ENCODE data around the gene POU3F1. TPM values are rescaled to one million over a fixed set of nuclear protein-coding genes. Genes with fewer than 3 reads are reported as not detected.
A peak's percentile ranks its signal among the peaks of the same experiment; 100 is the strongest.

Gene POU3F1
- total RNA-seq, 1 experiment from 2014 or later: 5.8 TPM

DNA sequence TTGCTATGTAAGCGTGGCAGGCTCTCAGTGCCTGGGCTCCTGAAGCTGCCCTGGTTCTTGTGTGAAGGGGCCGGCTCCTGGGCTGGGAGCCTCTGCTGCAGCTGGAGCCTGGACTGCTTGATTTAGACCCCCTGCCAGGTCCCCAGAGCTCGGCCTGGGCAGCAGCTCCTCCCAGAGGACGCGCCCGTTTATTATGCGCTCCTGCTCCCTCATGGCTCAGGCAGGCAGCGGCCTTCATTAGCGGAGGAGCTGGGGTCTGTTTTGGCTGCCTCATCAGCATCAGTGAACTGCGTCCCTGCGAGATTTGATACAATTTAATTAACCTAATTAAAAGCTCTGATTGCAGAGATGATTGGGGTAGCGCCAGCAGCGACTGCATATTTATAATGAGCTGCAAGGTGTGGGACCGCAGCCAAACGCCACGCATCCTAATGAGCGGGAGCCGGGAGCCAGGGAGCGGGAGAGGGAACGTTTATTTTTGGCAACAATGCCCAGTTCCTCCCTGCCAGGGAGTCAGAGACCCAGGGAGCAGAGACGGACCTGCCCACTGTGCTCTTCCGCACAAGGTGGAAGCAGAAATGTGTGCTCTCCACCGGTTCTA is 17.4 kb downstream of the POU3F1 start:
- H3K4me3 Mint-ChIP-seq: peak overlapping the region; percentile 10 to 59; a peak in 2 of 5 replicates
- peaks cover 35 to 51% of the 10 kb centered on the region in 2 experiments for H3K4me1 Mint-ChIP-seq
- TF ChIP-seq, protein P1, sequence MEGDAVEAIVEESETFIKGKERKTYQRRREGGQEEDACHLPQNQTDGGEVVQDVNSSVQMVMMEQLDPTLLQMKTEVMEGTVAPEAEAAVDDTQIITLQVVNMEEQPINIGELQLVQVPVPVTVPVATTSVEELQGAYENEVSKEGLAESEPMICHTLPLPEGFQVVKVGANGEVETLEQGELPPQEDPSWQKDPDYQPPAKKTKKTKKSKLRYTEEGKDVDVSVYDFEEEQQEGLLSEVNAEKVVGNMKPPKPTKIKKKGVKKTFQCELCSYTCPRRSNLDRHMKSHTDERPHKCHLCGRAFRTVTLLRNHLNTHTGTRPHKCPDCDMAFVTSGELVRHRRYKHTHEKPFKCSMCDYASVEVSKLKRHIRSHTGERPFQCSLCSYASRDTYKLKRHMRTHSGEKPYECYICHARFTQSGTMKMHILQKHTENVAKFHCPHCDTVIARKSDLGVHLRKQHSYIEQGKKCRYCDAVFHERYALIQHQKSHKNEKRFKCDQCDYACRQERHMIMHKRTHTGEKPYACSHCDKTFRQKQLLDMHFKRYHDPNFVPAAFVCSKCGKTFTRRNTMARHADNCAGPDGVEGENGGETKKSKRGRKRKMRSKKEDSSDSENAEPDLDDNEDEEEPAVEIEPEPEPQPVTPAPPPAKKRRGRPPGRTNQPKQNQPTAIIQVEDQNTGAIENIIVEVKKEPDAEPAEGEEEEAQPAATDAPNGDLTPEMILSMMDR (conservative IDR thresholded peaks at IDR 0.05): peak; percentile 33; the same call in 2 of the 3 replicates

More for the DNA sequence above, 17.4 kb downstream of the POU3F1 start:
- Histone ChIP-seq H3K27me3 (ENCODE audit: insufficient read depth, low read length) (no peaks in the 10 kb centered on the region), H3K14ac (ENCODE audit: insufficient read depth, low read length) (no peak overlapping the region), H3K79me1 (ENCODE audit: insufficient read depth, low read depth, low read length, poor library complexity, severe bottlenecking) (no peaks in the 10 kb centered on the region), H4K20me1 (ENCODE audit: control insufficient read depth, insufficient read depth, insufficient read length) (no peaks in the 10 kb centered on the region), H4K8ac (replicated peaks; ENCODE audit: insufficient read length, low read depth, low read length) (no peak overlapping the region), H3K9me3 (ENCODE audit: control insufficient read depth, low read depth, low read length) (no peaks in the 10 kb centered on the region), H3K4me1 (ENCODE audit: insufficient read depth, low read length) (peaks cover 2% of the 10 kb centered on the region; the same call in 1 of the 2 replicates), H3K18ac (ENCODE audit: insufficient read length, low read depth, low read length) (no peak overlapping the region), H3T11ph (ENCODE audit: low read length) (no peak overlapping the region), H3K23me2 (ENCODE audit: insufficient read length, low read depth, low read length, poor library complexity, severe bottlenecking) (no peaks in the 10 kb centered on the region), H2BK120ac (ENCODE audit: low read depth, low read length, poor library complexity, severe bottlenecking) (no peak overlapping the region), H3K4ac (ENCODE audit: low read depth, low read length) (no peak overlapping the region), H3K9ac (ENCODE audit: extremely low read depth, insufficient read length, low read length) (no peak overlapping the region), H2BK12ac (ENCODE audit: insufficient read length, low read depth, low read length) (no peak overlapping the region), H3K79me2 (ENCODE audit: insufficient read depth, low read length) (no peaks in the 10 kb centered on the region), H3K4me2 (ENCODE audit: insufficient read depth, insufficient read length, low read length) (no peak overlapping the region), H2BK15ac (ENCODE audit: low read depth, low read length) (no peak overlapping the region), H2AFZ (ENCODE audit: low read length) (no peak overlapping the region), H2AK5ac (ENCODE audit: insufficient read length, low read length) (no peak overlapping the region), H4K5ac (ENCODE audit: insufficient read length, low read depth, low read length) (no peak overlapping the region), H2BK5ac (ENCODE audit: insufficient read length, low read length) (no peak overlapping the region), H2BK20ac (ENCODE audit: low read depth, low read length, poor library complexity, severe bottlenecking) (no peak overlapping the region), H3K27ac (ENCODE audit: insufficient read length, low read depth, low read length) (no peak overlapping the region), H3K56ac (ENCODE audit: insufficient read length, low read depth, low read length) (no peak overlapping the region), H3K23ac (ENCODE audit: insufficient read length, low read depth, low read length) (no peak overlapping the region), H4K91ac (ENCODE audit: insufficient read length, low read depth, low read length) (no peak overlapping the region)
- no CpG with 5 or more reads among the region's 23 CpGs for WGBS (ENCODE audit: extremely low coverage, insufficient read length, low lambda C conversion rate)
- peak overlapping the region; percentile 64 to 82 (median 74); a peak in 4 of 7 replicates for H3K27ac Mint-ChIP-seq
- H3K27me3 Mint-ChIP-seq (ENCODE audit: low read depth): no peaks in the 10 kb centered on the region; the same call in 1 of the 2 replicates
- no peaks in the 10 kb centered on the region for H3K9me3 Mint-ChIP-seq
- H3K36me3 Mint-ChIP-seq (ENCODE audit: insufficient read depth in 1 of 3, low read depth in 3 of 3): peaks cover 7 to 25% (median 14%) of the 10 kb centered on the region in 3 experiments; a peak in 6 of 7 replicates
- DNase-seq: peak; percentile 86

All from H9 (cell line).